Caco-2 (cell line): Measurements from ENCODE around the gene SF3A2. TPM values are rescaled to one million over a fixed set of nuclear protein-coding genes. Genes with fewer than 3 reads are reported as not detected.

ENCODE experiments used
- BruUV-seq: library from RNA; stranded (reverse); fragments of 400-500 nt; replicated peaks from 2 replicates; lab custom pipeline; 2021; lab: Mats Ljungman, UMichigan
- CTCF ChIA-PET: fragments of 300-600 bp; sonication (Branson Sonifier 250); formaldehyde crosslinking; loops from one replicate; lab custom pipeline; 2022; ENCODE audit warnings: antibody characterized with exemption; lab: Charles Lee
- POLR2A ChIA-PET: fragments of 300-600 bp; sonication (Branson Sonifier 250); formaldehyde crosslinking; loops from one replicate; lab custom pipeline; 2022; ENCODE audit warnings: antibody characterized with exemption; lab: Charles Lee
- DNase-seq, 2 experiments: peaks; one replicate each; pipeline versions ENCODE4 v3.0.0 to v3.0.0-alpha.2; 2020 to 2022
- H3K27me3 ChIP-seq: replicated peaks from 2 replicates; pipeline ENCODE4 v1.6.0; 2011; ENCODE audit warnings: low read length; ENCODE audit not compliant: control insufficient read depth, insufficient read depth
- H3K36me3 ChIP-seq: 2 replicates; pipeline ENCODE4 v1.5.1; 2011; ENCODE audit warnings: low read length; ENCODE audit not compliant: control insufficient read depth, insufficient read depth
- H3K4me1 ChIP-seq: fragments of 250-450 bp; sonication (Bioruptor Pico); 2 replicates; pipeline ENCODE4 v1.5.1; 2020; ENCODE audit warnings: mild to moderate bottlenecking
- H3K4me3 ChIP-seq: 2 replicates; pipeline ENCODE4 v1.5.1; 2011; ENCODE audit warnings: low read depth, mild to moderate bottlenecking, control low read depth, low read length
- H3K9me3 ChIP-seq: fragments of 250-450 bp; sonication (Bioruptor Pico); 2 replicates; pipeline ENCODE4 v1.5.1; 2020; ENCODE audit warnings: mild to moderate bottlenecking, moderate library complexity
- H3K27ac Mint-ChIP-seq: one replicate; pipeline ENCODE4 v1.8.0; 2022; ENCODE audit warnings: mixed read lengths; ENCODE audit not compliant: unreplicated experiment
- H3K27me3 Mint-ChIP-seq: one replicate; pipeline ENCODE4 v1.8.0; 2022; ENCODE audit warnings: mixed read lengths; ENCODE audit not compliant: insufficient read depth, unreplicated experiment
- H3K36me3 Mint-ChIP-seq: one replicate; pipeline ENCODE4 v1.8.0; 2022; ENCODE audit warnings: mild to moderate bottlenecking, mixed read lengths; ENCODE audit not compliant: insufficient read depth, unreplicated experiment
- H3K4me1 Mint-ChIP-seq: one replicate; pipeline ENCODE4 v1.8.0; 2022; ENCODE audit warnings: low read depth, mixed read lengths; ENCODE audit not compliant: unreplicated experiment
- H3K4me3 Mint-ChIP-seq: one replicate; pipeline ENCODE4 v1.8.0; 2022; ENCODE audit warnings: mild to moderate bottlenecking, moderate library complexity, mixed read lengths; ENCODE audit not compliant: unreplicated experiment
- H3K9me3 Mint-ChIP-seq: one replicate; pipeline ENCODE4 v1.8.0; 2022; ENCODE audit warnings: mixed read lengths; ENCODE audit not compliant: unreplicated experiment
- CTCF ChIP-seq, 2 experiments: fragments of 200-600 bp in 1 of 2; IDR thresholded peaks; 1 replicate in 1 of 2; 2 replicates in 1 of 2; pipeline versions ENCODE4 v1.5.1 to v1.8.0; 2011 to 2022; ENCODE audit warnings: antibody characterized with exemption in 1 of 2, control low read depth in 1 of 2, inconsistent platforms in 1 of 2, low read depth in 1 of 2, low read length in 1 of 2, mild to moderate bottlenecking in 1 of 2, moderate library complexity in 1 of 2; ENCODE audit not compliant: insufficient read depth in 1 of 2, severe bottlenecking in 1 of 2, unreplicated experiment in 1 of 2
- intact Hi-C: fragments of 100-400 bp; cut with micrococcal nuclease; formaldehyde crosslinking; loops from one replicate; pipeline ENCODE4 v1.10.0; 2022; ENCODE audit not compliant: unreplicated experiment
- total RNA-seq: library from RNA; stranded (reverse); gene quantifications from 2 replicates; pipeline ENCODE4 v1.2.3, GENCODE V29; 2022

SF3A2 gene
- total RNA-seq, 1 experiment from 2014 or later: 129 TPM

DNA sequence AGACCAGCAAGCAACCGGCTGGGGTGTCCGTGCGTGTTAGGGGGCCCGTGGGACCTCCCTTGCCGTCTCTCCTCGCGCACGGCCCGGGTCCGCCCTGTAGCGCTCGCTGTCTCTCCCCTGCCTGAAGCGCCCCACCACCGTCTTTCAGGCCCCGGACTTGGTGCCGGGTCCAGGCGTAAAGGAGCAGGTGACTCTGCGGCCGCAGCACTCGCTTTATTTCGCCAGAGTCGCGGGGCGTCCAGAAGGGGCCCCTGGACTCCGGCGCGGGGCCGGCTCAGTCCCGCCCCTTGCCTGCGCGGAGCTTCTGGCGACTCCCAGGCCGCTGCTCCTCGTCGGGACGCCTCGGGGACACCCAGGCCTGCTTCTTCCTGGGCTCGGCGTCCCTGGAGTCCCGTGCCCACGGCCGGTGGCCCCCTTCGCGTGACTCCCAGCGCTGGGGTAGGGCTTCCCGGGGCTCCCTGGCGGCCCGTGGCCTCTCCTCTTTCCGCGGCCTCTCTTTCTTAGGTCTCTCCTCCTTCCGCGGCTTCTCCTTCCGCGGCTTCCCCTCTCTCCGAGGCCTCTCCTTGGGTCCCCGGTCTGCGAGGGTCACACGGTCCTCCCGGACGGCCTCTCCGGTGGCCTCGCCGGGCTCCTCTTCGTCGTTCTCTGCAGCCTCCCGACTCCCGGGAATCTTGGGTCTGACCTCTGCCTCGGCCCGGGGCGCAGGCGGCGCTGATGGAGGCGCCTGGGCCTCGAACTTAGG is 15.6 kb downstream of the SF3A2 start:
- H3K27ac Mint-ChIP-seq: no peak overlapping the region
- no peaks in the 10 kb centered on the region for H3K9me3 Mint-ChIP-seq
- no peak for TF ChIP-seq CTCF (IDR thresholded peaks at IDR 0.05; ENCODE audit: insufficient read depth in 1 of 2, low read depth in 1 of 2, low read length in 1 of 2, severe bottlenecking in 1 of 2, unreplicated experiment in 1 of 2)
- no TSS peak for BruUV-seq
- peaks cover 55% of the 10 kb centered on the region for H3K36me3 Mint-ChIP-seq
- no peak for DNase-seq
- Histone ChIP-seq H3K36me3 (no peaks in the 10 kb centered on the region), H3K4me3 (no peak overlapping the region), H3K4me1 (no peaks in the 10 kb centered on the region), H3K9me3 (no peaks in the 10 kb centered on the region), H3K27me3 (no peaks in the 10 kb centered on the region)
- no peak overlapping the region for H3K4me3 Mint-ChIP-seq
- CTCF ChIA-PET: interaction anchor here (1.0 kb wide), 1 partner anchor 11 kb away, joined by 3 read pairs; no protein-coding TSS in a partner anchor
- no peaks in the 10 kb centered on the region for H3K4me1 Mint-ChIP-seq
- intact Hi-C loops: no loop called here
- POLR2A ChIA-PET: no interaction called here
- no peaks in the 10 kb centered on the region for H3K27me3 Mint-ChIP-seq

GRCh38 chr19:2252797-2253105 is 16.1 kb downstream of the SF3A2 start:
- no TSS peak for BruUV-seq
- Mint-ChIP-seq H3K27me3 (no peaks in the 10 kb centered on the region), H3K9me3 (no peaks in the 10 kb centered on the region), H3K4me3 (no peak overlapping the region), H3K27ac (no peak overlapping the region), H3K36me3 (peaks cover 50% of the 10 kb centered on the region), H3K4me1 (no peaks in the 10 kb centered on the region)
- no peaks in the 10 kb centered on the region for H3K9me3 ChIP-seq
- no peak for DNase-seq
- TF ChIP-seq CTCF (IDR thresholded peaks at IDR 0.05; ENCODE audit: insufficient read depth in 1 of 2, low read depth in 1 of 2, low read length in 1 of 2, severe bottlenecking in 1 of 2, unreplicated experiment in 1 of 2): no peak
- intact Hi-C loops: no loop called here
- no peaks in the 10 kb centered on the region for H3K27me3 ChIP-seq
- CTCF ChIA-PET: interaction anchor here (1.0 kb wide), 1 partner anchor 10 kb away, joined by 3 read pairs; no protein-coding TSS in a partner anchor
- H3K4me1 ChIP-seq: no peaks in the 10 kb centered on the region
- POLR2A ChIA-PET: no interaction called here
- H3K4me3 ChIP-seq: no peak overlapping the region
- H3K36me3 ChIP-seq: no peaks in the 10 kb centered on the region

GRCh38 chr19:2253106-2254063 is 16.8 kb downstream of the SF3A2 start:
- POLR2A ChIA-PET: no interaction called here
- Histone ChIP-seq H3K27me3 (no peaks in the 10 kb centered on the region), H3K4me3 (no peak overlapping the region), H3K36me3 (no peaks in the 10 kb centered on the region), H3K4me1 (no peaks in the 10 kb centered on the region), H3K9me3 (no peaks in the 10 kb centered on the region)
- Mint-ChIP-seq H3K4me3 (no peak overlapping the region), H3K9me3 (no peaks in the 10 kb centered on the region), H3K27ac (peak overlapping the region; percentile 61), H3K36me3 (peaks cover 44% of the 10 kb centered on the region), H3K27me3 (no peaks in the 10 kb centered on the region), H3K4me1 (no peaks in the 10 kb centered on the region)
- CTCF ChIA-PET: interaction anchor here (1.0 kb wide), 1 partner anchor 10 kb away, joined by 3 read pairs; no protein-coding TSS in a partner anchor
- no peak for DNase-seq
- intact Hi-C loops: no loop called here
- no peak for TF ChIP-seq CTCF (IDR thresholded peaks at IDR 0.05; ENCODE audit: insufficient read depth in 1 of 2, low read depth in 1 of 2, low read length in 1 of 2, severe bottlenecking in 1 of 2, unreplicated experiment in 1 of 2)
- no TSS peak for BruUV-seq
